UCSD-AML1 (cell line): Measurements from ENCODE around the gene QRICH2.
A peak's percentile ranks its signal among the peaks of the same experiment; 100 is the strongest.

ENCODE experiments used
- DNase-seq: peaks from one replicate; lab custom pipeline; 2025; ENCODE audit not compliant: unreplicated experiment; lab: John Stamatoyannopoulos, UW

Gene QRICH2

GRCh38 chr17:76279742-76280287 lies 28.3 kb downstream of the QRICH2 start:
- DNase-seq = no peak

GRCh38 chr17:76278952-76279741 lies 28.9 kb downstream of the QRICH2 start:
- peak; percentile 84 for DNase-seq

- DNase-seq = no peak
Observed at GRCh38 chr17:76278268-76278908, 29.7 kb downstream of the QRICH2 start.

- DNase-seq = no peak
Observed at GRCh38 chr17:76277300-76278267, 30.5 kb downstream of the QRICH2 start.

GRCh38 chr17:76276461-76277299 lies 31.4 kb downstream of the QRICH2 start:
- DNase-seq = no peak

- no peak for DNase-seq
Observed at GRCh38 chr17:76276069-76276431, 32.0 kb downstream of the QRICH2 start.

GRCh38 chr17:76275382-76276068 lies 32.6 kb downstream of the QRICH2 start:
- no peak for DNase-seq

- no peak for DNase-seq
Observed at GRCh38 chr17:76274112-76274956, 33.7 kb downstream of the QRICH2 start.

- DNase-seq = no peak
Observed at GRCh38 chr17:76273445-76274111, 34.5 kb downstream of the QRICH2 start.

- DNase-seq = no peak
Observed at GRCh38 chr17:76272541-76273444, 35.3 kb downstream of the QRICH2 start.

- DNase-seq = no peak
Observed at GRCh38 chr17:76271669-76272540, 36.2 kb downstream of the QRICH2 start.

GRCh38 chr17:76270770-76271668 lies 37.1 kb downstream of the QRICH2 start:
- no peak for DNase-seq

- DNase-seq = no peak
Observed at GRCh38 chr17:76270127-76270592, 37.9 kb downstream of the QRICH2 start.

- peak; percentile 39 for DNase-seq
Observed at GRCh38 chr17:76268991-76269981, 38.8 kb downstream of the QRICH2 start.
